HUES48 (cell line): ENCODE results near the gene MAN1C1.

Experiments used
- H3K27ac ChIP-seq: one replicate; pipeline ENCODE4 v1.7.0; 2013; ENCODE audit warnings: low read depth, low read length, inconsistent platforms
- H3K27me3 ChIP-seq: 2 replicates; pipeline ENCODE4 v1.6.1; 2013; ENCODE audit warnings: mild to moderate bottlenecking, low read length; ENCODE audit not compliant: control insufficient read depth, insufficient read depth
- H3K36me3 ChIP-seq: 2 replicates; pipeline ENCODE4 v1.6.1; 2013; ENCODE audit warnings: low read length; ENCODE audit not compliant: control insufficient read depth, insufficient read depth
- H3K4me1 ChIP-seq: 2 replicates; pipeline ENCODE4 v1.6.1; 2013; ENCODE audit warnings: mild to moderate bottlenecking, low read length; ENCODE audit not compliant: control insufficient read depth, insufficient read depth
- H3K4me3 ChIP-seq: 2 replicates; pipeline ENCODE4 v1.5.1; 2013; ENCODE audit warnings: mild to moderate bottlenecking, low read depth, low read length
- H3K9ac ChIP-seq: 2 replicates; pipeline ENCODE4 v1.6.1; 2013; ENCODE audit warnings: mild to moderate bottlenecking, low read depth, low read length, moderate library complexity
- H3K9me3 ChIP-seq: 2 replicates; pipeline ENCODE4 v1.6.1; 2013; ENCODE audit warnings: low read length; ENCODE audit not compliant: control insufficient read depth, insufficient read depth

The MAN1C1 gene

GRCh38 chr1:25804964-25805862, 188.6 kb downstream of the MAN1C1 start:
- Histone ChIP-seq H3K4me3 (no peak overlapping the region), H3K4me1 (peaks cover 3% of the 10 kb centered on the region; the same call in 1 of the 2 replicates), H3K9me3 (no peaks in the 10 kb centered on the region), H3K27me3 (no peaks in the 10 kb centered on the region), H3K27ac (no peak overlapping the region), H3K9ac (no peak overlapping the region), H3K36me3 (peaks cover 49% of the 10 kb centered on the region)

- Histone ChIP-seq H3K4me1 (peaks cover 5% of the 10 kb centered on the region; the same call in 1 of the 2 replicates), H3K36me3 (peaks cover 54% of the 10 kb centered on the region), H3K4me3 (no peak overlapping the region), H3K27ac (no peak overlapping the region), H3K27me3 (no peaks in the 10 kb centered on the region), H3K9ac (no peak overlapping the region), H3K9me3 (no peaks in the 10 kb centered on the region)
Measured at GRCh38 chr1:25805863-25806225, 189.3 kb downstream of the MAN1C1 start.

GRCh38 chr1:25806418-25806817, 189.8 kb downstream of the MAN1C1 start:
- H3K4me3 ChIP-seq, result no peak overlapping the region
- no peak overlapping the region for H3K9ac ChIP-seq
- H3K36me3 ChIP-seq, result peaks cover 54% of the 10 kb centered on the region
- H3K4me1 ChIP-seq, result peaks cover 5% of the 10 kb centered on the region; the same call in 1 of the 2 replicates
- H3K27me3 ChIP-seq, result no peaks in the 10 kb centered on the region
- no peak overlapping the region for H3K27ac ChIP-seq
- no peaks in the 10 kb centered on the region for H3K9me3 ChIP-seq

GRCh38 chr1:25807480-25808390, 191.1 kb downstream of the MAN1C1 start:
- Histone ChIP-seq H3K27ac (no peak overlapping the region), H3K36me3 (peaks cover 58% of the 10 kb centered on the region), H3K9ac (no peak overlapping the region), H3K4me3 (no peak overlapping the region), H3K4me1 (peaks cover 5% of the 10 kb centered on the region; the same call in 1 of the 2 replicates), H3K27me3 (no peaks in the 10 kb centered on the region), H3K9me3 (no peaks in the 10 kb centered on the region)

GRCh38 chr1:25808481-25809244, 192.1 kb downstream of the MAN1C1 start:
- no peaks in the 10 kb centered on the region for H3K27me3 ChIP-seq
- no peak overlapping the region for H3K27ac ChIP-seq
- H3K4me3 ChIP-seq, result no peak overlapping the region
- H3K9ac ChIP-seq, result no peak overlapping the region
- peaks cover 5% of the 10 kb centered on the region; the same call in 1 of the 2 replicates for H3K4me1 ChIP-seq
- H3K36me3 ChIP-seq, result peaks cover 61% of the 10 kb centered on the region
- no peaks in the 10 kb centered on the region for H3K9me3 ChIP-seq

- H3K9ac ChIP-seq, result no peak overlapping the region
- H3K27ac ChIP-seq, result no peak overlapping the region
- no peaks in the 10 kb centered on the region for H3K9me3 ChIP-seq
- H3K36me3 ChIP-seq, result peaks cover 68% of the 10 kb centered on the region
- H3K4me1 ChIP-seq, result peaks cover 2% of the 10 kb centered on the region; the same call in 1 of the 2 replicates
- no peak overlapping the region for H3K4me3 ChIP-seq
- H3K27me3 ChIP-seq, result no peaks in the 10 kb centered on the region
Measured at GRCh38 chr1:25809283-25809926, 192.8 kb downstream of the MAN1C1 start.

DNA sequence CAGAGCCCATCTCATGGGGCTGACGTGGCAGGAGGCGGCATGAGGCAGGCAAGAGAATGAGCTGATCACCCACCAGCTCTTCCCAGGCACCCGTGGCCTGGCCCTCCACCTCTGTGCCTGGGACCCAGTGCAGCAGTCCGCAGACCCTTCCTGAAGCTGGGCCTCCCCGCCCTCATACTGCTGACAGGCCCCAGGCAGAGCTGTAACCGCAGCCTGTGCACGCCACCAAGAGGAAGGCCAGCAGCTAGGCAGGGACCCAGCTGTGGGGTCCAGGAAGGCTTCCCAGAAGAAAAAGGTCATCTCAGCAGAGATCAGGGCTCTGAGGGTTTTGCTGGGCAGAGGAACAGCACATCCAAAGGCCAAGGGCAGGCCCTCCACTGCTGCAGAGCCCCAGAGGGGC, 193.3 kb downstream of the MAN1C1 start:
- H3K9ac ChIP-seq, result no peak overlapping the region
- H3K4me1 ChIP-seq, result peaks cover 2% of the 10 kb centered on the region; the same call in 1 of the 2 replicates
- H3K27ac ChIP-seq, result no peak overlapping the region
- H3K36me3 ChIP-seq, result peaks cover 68% of the 10 kb centered on the region
- no peak overlapping the region for H3K4me3 ChIP-seq
- no peaks in the 10 kb centered on the region for H3K27me3 ChIP-seq
- H3K9me3 ChIP-seq, result no peaks in the 10 kb centered on the region

- Histone ChIP-seq H3K27me3 (no peaks in the 10 kb centered on the region), H3K9me3 (no peaks in the 10 kb centered on the region), H3K4me3 (no peak overlapping the region), H3K27ac (no peak overlapping the region), H3K9ac (no peak overlapping the region), H3K4me1 (peaks cover 2% of the 10 kb centered on the region; the same call in 1 of the 2 replicates), H3K36me3 (peaks cover 66% of the 10 kb centered on the region)
Measured at GRCh38 chr1:25810341-25811299, 194.0 kb downstream of the MAN1C1 start.

DNA sequence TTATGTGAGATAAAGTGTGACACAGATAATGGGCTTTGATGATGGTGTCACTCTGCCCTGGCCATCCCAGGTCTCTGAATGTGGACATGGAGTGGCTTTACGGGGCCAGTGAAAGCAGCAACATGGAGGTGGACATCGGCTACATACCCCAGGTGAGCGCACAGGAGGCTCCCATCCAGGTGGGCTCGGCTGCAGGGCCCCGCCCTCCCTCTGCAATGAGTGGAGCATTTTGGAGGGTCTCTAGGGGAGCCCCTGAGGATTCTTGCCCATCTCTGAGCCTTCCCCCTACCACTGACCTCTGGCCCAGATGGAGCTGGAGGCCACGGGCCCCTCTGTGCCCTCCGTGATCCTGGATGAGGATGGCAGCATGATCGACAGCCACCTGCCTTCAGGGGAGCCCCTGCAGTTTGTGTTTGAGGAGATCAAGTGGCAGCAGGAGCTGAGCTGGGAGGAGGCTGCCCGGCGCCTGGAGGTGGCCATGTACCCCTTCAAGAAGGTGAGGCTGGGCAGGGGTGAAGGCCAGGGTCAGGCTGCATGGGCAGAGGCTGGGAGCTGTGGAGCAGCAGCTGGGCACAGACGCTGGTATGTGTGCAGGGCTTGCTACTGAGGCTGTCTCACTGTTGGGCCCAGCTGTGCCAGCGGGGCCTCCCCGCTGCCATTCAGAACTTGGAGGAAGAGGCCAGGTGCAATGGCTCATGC, 194.9 kb downstream of the MAN1C1 start:
- Histone ChIP-seq H3K4me1 (peaks cover 2% of the 10 kb centered on the region; the same call in 1 of the 2 replicates), H3K9ac (no peak overlapping the region), H3K27ac (no peak overlapping the region)

More for the DNA sequence above, 194.9 kb downstream of the MAN1C1 start:
- Histone ChIP-seq H3K9me3 (no peaks in the 10 kb centered on the region), H3K4me3 (no peak overlapping the region), H3K27me3 (no peaks in the 10 kb centered on the region), H3K36me3 (peaks cover 66% of the 10 kb centered on the region)
